Vagina (tissue), 2 donors: Measurements from ENCODE around the gene HOXB3. TPM values are rescaled to one million over a fixed set of nuclear protein-coding genes. Genes with fewer than 3 reads are reported as not detected.
A peak's percentile ranks its signal among the peaks of the same experiment; 100 is the strongest.

Experiments
- DNase-seq, 2 donors: peaks; one replicate each; pipeline ENCODE4 v3.0.0-alpha.2; 2017; ENCODE audit errors: extremely low spot score in 2 of 2
- H3K27ac ChIP-seq: fragments of 200-600 bp; sonication (generic); one replicate; pipeline ENCODE4 v1.5.1; 2019
- H3K27me3 ChIP-seq: fragments of 200-600 bp; sonication (generic); one replicate; pipeline ENCODE4 v1.5.1; 2019
- H3K36me3 ChIP-seq, 2 donors: fragments of 200-600 bp; sonication (generic); one replicate each; pipeline ENCODE4 v1.5.1; 2017 to 2019
- H3K4me1 ChIP-seq: fragments of 200-600 bp; sonication (generic); one replicate; pipeline ENCODE4 v1.5.1; 2019
- H3K4me3 ChIP-seq, 2 donors: fragments of 200-600 bp; sonication (generic); 1 replicate in 1 of 2; 2 replicates in 1 of 2; pipeline ENCODE4 v1.5.1; 2016 to 2019
- H3K9me3 ChIP-seq: fragments of 200-600 bp; sonication (generic); one replicate; pipeline ENCODE4 v1.5.1; 2019
- POLR2A ChIP-seq, 2 donors: fragments of 450-650 bp; IDR thresholded peaks; one replicate each; pipeline ENCODE4 v1.6.1; 2017; ENCODE audit warnings: antibody characterized with exemption in 2 of 2, mild to moderate bottlenecking in 2 of 2, moderate library complexity in 2 of 2
- POLR2AphosphoS5 ChIP-seq, 2 donors: sonication (generic); formaldehyde crosslinking; IDR thresholded peaks; one replicate each; pipeline ENCODE4 v1.9.0; 2017; ENCODE audit warnings: antibody characterized with exemption in 2 of 2, mild to moderate bottlenecking in 2 of 2, low read depth in 1 of 2; ENCODE audit not compliant: insufficient read depth in 1 of 2
- intact Hi-C: fragments of 100-400 bp; cut with DNase I; formaldehyde crosslinking; loops from one replicate; pipeline ENCODE4 v1.15.1; 2023
- total RNA-seq: library from RNA; depleted of rRNA; stranded (reverse); fragments of >200 nt; gene quantifications from one replicate; pipeline ENCODE4 v1.2.3, GENCODE V29; 2016
- TF ChIP-seq, protein P1 (sequence below), 3 experiments: fragments of 450-650 bp in 2 of 3; fragments of 200-600 bp in 1 of 3; sonication (generic) in 1 of 3; IDR thresholded peaks; one replicate each; pipeline ENCODE4 v1.5.1; 2017 to 2019; ENCODE audit warnings: antibody characterized with exemption in 3 of 3, mild to moderate bottlenecking in 2 of 3, moderate library complexity in 2 of 3

The HOXB3 gene
- total RNA-seq, 1 donor from 2014 or later, result 17.7 TPM

DNA sequence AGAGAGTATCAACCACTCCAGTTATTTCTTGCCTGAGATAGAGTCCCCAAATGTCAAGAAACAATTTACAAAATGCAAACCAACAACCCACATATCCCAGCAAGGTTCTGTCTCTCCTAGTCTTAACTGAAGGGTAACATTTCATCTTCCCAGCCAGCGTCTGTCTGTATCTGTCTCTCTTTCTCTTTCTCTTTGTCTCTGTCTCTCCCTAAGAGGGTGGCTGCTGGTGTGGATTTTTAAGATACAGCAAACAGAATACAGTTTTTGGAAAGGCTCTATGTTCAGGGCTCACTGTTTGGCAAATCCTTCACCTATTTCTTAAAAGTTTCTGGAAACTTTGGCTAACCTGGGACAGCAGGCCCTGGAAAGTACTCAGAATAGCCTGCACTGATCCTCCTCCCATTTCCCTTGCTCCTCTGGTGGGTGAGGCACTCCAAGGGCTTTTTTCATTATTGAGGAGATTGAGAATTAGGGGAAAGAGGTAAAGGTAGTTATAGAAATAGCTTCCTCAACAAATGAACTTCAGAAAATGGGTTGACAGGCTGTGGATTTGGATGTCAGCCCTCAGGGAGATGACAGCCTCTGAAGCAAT, 18.1 kb downstream of the HOXB3 start:
- intact Hi-C loops, result no loop called here
- Histone ChIP-seq H3K9me3 (no peaks in the 10 kb centered on the region), H3K27ac (peak overlapping the region; percentile 35), H3K4me3 (no peak overlapping the region), H3K36me3 (no peaks in the 10 kb centered on the region), H3K27me3 (peaks cover 9% of the 10 kb centered on the region), H3K4me1 (peaks cover 18% of the 10 kb centered on the region)
- no peak for DNase-seq
- TF ChIP-seq, protein P1, sequence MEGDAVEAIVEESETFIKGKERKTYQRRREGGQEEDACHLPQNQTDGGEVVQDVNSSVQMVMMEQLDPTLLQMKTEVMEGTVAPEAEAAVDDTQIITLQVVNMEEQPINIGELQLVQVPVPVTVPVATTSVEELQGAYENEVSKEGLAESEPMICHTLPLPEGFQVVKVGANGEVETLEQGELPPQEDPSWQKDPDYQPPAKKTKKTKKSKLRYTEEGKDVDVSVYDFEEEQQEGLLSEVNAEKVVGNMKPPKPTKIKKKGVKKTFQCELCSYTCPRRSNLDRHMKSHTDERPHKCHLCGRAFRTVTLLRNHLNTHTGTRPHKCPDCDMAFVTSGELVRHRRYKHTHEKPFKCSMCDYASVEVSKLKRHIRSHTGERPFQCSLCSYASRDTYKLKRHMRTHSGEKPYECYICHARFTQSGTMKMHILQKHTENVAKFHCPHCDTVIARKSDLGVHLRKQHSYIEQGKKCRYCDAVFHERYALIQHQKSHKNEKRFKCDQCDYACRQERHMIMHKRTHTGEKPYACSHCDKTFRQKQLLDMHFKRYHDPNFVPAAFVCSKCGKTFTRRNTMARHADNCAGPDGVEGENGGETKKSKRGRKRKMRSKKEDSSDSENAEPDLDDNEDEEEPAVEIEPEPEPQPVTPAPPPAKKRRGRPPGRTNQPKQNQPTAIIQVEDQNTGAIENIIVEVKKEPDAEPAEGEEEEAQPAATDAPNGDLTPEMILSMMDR (IDR thresholded peaks at IDR 0.05), result no peak
- no peak for TF ChIP-seq POLR2AphosphoS5 (IDR thresholded peaks at IDR 0.05; ENCODE audit: insufficient read depth in 1 of 2, low read depth in 1 of 2)
- no peak for TF ChIP-seq POLR2A (IDR thresholded peaks at IDR 0.05)

DNA sequence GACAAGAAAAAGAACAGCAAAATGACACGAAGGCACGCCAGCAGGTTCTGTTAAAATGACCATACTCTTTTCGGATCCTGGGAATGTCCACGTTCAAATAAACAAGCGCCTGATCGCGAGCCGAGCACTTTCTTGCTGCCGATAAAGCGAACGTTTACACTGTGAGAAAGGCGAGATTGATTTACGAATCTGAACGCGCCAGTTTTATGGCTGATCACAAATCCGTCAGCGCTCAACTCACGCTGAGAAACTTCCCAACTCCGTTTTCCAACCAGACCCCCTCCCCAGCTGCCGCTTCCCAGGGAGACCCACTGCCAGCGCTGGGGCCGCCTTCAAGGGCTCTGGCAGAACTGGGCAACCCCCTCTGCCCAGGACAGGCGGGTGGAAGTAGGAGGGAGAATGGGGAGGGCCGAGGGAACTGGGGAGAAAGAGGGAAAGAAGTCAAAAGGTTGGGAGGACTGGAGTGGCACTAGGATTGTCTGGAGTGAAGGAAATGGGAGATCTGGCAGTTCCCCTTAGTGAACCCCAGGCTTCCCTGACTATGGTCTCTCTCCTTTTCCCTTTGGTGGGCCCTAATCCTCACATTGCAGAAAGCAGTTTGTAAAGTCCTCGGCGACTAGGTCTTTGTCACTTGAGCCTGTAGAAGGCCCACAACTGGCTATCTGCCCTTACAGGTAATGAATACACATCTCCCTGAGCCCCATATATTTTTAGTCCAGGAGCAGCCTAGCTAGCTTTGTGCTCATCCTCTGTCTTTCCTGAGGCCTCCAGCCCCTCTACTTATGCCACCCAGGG, 18.8 kb downstream of the HOXB3 start:
- DNase-seq, result no peak
- peaks cover 13% of the 10 kb centered on the region for H3K4me1 ChIP-seq

DNA sequence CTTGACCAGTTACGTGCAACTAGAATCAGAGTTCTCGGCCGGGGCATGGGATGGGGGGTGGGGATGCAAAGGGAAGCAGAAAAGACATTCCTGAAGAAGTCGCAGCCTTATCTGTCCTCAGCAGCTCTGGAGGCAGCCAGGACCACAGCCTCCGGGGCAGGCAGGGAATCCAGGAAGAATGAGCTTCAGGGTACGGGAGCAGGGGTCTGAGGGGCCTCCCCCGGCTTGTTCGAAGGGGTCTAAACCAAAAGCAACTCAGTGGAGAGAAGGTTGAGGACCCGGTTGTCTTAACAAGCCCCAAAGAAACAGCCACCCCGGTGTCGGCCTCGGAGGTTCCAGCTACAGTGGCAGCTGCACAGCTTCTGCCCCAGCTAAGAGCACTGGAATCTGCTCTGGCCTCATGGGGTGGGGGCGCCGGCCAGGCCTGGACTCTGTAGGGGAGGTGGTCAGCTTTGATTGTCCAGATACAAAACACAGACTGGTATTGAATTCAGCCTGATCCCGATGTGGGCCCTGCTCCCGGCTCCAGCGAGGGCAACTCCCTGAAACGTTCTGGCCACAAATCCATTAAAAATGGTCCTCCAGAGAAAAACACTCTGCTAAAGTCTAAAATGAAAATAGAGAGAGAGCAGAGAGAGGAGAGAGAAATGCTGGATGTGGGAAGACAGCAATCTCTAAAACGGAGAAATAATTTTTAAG, 19.6 kb downstream of the HOXB3 start:
- TF ChIP-seq, protein P1 (IDR thresholded peaks at IDR 0.05), result no peak
- TF ChIP-seq POLR2A (IDR thresholded peaks at IDR 0.05) (no peak), POLR2AphosphoS5 (IDR thresholded peaks at IDR 0.05; ENCODE audit: insufficient read depth in 1 of 2, low read depth in 1 of 2) (no peak)
- Histone ChIP-seq H3K36me3 (no peaks in the 10 kb centered on the region), H3K4me1 (peaks cover 5% of the 10 kb centered on the region), H3K27me3 (peaks cover 9% of the 10 kb centered on the region), H3K4me3 (no peak overlapping the region), H3K27ac (peak overlapping the region; percentile 5), H3K9me3 (no peaks in the 10 kb centered on the region)
- no peak for DNase-seq
- intact Hi-C loops, result no loop called here

More for the DNA sequence above, 18.8 kb downstream of the HOXB3 start:
- intact Hi-C loops, result no loop called here
- TF ChIP-seq, protein P1 (IDR thresholded peaks at IDR 0.05), result no peak
- no peak for TF ChIP-seq POLR2A (IDR thresholded peaks at IDR 0.05)
- peak overlapping the region in 1 of 2 donors; percentile 6 for H3K4me3 ChIP-seq
- H3K9me3 ChIP-seq, result no peaks in the 10 kb centered on the region
- peaks cover 9% of the 10 kb centered on the region for H3K27me3 ChIP-seq
- H3K36me3 ChIP-seq, result no peaks in the 10 kb centered on the region
- H3K27ac ChIP-seq, result peak overlapping the region; percentile 35

DNA sequence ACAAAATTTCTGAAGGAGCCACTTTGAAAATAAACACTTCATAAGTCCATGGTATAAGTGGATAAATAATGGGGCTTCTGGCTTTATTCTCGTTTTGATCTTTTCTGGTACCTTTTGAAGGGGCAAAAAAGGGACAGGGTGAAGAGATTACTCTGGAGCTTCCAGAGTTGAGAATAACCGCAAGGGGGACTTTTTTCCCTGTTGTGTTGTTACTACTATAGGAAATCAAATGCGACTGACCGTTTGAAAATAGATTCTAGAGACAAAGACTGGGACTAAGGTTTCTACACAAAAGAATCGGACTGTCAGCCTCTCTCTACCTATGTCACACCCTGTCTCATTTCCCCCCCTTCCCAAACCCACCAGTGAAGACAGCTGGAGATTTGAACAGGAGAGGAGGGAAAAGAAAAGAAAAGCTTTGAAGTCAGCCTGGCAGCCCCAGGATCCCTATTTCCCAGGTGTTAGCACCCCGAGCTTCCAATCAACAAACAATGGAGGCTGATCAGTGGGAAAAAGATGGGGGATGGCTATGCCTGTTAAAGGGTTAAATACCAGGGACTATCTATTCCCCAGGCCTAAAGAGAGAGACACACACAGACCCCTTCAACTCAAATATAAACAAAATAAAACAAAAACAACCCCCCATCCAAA, 20.2 kb downstream of the HOXB3 start:
- Histone ChIP-seq H3K4me1 (no peaks in the 10 kb centered on the region), H3K4me3 (no peak overlapping the region), H3K36me3 (no peaks in the 10 kb centered on the region), H3K27me3 (peaks cover 9% of the 10 kb centered on the region), H3K9me3 (no peaks in the 10 kb centered on the region), H3K27ac (peak overlapping the region; percentile 5)
- DNase-seq, result no peak
- no peak for TF ChIP-seq POLR2A (IDR thresholded peaks at IDR 0.05)
- TF ChIP-seq POLR2AphosphoS5 (IDR thresholded peaks at IDR 0.05; ENCODE audit: insufficient read depth in 1 of 2, low read depth in 1 of 2), result no peak
- TF ChIP-seq, protein P1 (IDR thresholded peaks at IDR 0.05), result no peak
- intact Hi-C loops, result no loop called here
